Measurements from ENCODE around the gene PSAP.
"Not testable (repeated sequence)": the region's sequence is repeated elsewhere in the genome, so short reads cannot be mapped to it uniquely, and the experiment has no call there.

PSAP gene

GRCh38 chr10:71873582-71874211 lies 22.6 kb upstream of the PSAP start:
- DNase-seq = peak; percentile 66

GRCh38 chr10:71869601-71870000 lies 18.6 kb upstream of the PSAP start:
- not testable (repeated sequence) for DNase-seq

- peak; percentile 97 for DNase-seq
Measured at GRCh38 chr10:71868192-71868697, 17.2 kb upstream of the PSAP start.

GRCh38 chr10:71865561-71866041 lies 14.6 kb upstream of the PSAP start:
- DNase-seq = no peak

GRCh38 chr10:71864911-71865361 lies 13.9 kb upstream of the PSAP start:
- DNase-seq = peak; percentile 63

GRCh38 chr10:71863203-71863602 lies 12.2 kb upstream of the PSAP start:
- no peak for DNase-seq

GRCh38 chr10:71860243-71861029 lies 9.4 kb upstream of the PSAP start:
- peak; percentile 99 for DNase-seq

- DNase-seq = peak; percentile 89
Measured at GRCh38 chr10:71857934-71858890, 7.2 kb upstream of the PSAP start.

- DNase-seq = no peak
Measured at GRCh38 chr10:71856619-71857018, 5.6 kb upstream of the PSAP start.

GRCh38 chr10:71854031-71854430 lies 3.0 kb upstream of the PSAP start:
- no peak for DNase-seq

GRCh38 chr10:71852355-71852937 lies 1.4 kb upstream of the PSAP start:
- peak; percentile 81 for DNase-seq

GRCh38 chr10:71851465-71852095 lies 529 bp upstream of the PSAP start:
- peak; percentile 72 for DNase-seq

- no peak for DNase-seq
Measured at GRCh38 chr10:71850021-71850742, 869 bp downstream of the PSAP start.

- peak; percentile 46 for DNase-seq
Measured at GRCh38 chr10:71849461-71849908, 1.6 kb downstream of the PSAP start.

GRCh38 chr10:71848325-71849275 lies 2.5 kb downstream of the PSAP start:
- peak; percentile 49 for DNase-seq

GRCh38 chr10:71847418-71847817 lies 3.6 kb downstream of the PSAP start:
- DNase-seq = no peak

- peak; percentile 72 for DNase-seq
Measured at GRCh38 chr10:71846816-71847215, 4.2 kb downstream of the PSAP start.

GRCh38 chr10:71845410-71846405 lies 5.3 kb downstream of the PSAP start:
- DNase-seq = peak; percentile 89

- DNase-seq = no peak
Measured at GRCh38 chr10:71844695-71845094, 6.4 kb downstream of the PSAP start.

All from inflammatory macrophage treated with lipopolysaccharide for 4 hours (primary cell).